Loucy (cell line): ENCODE results near the gene OLFML1.

ENCODE experiments used
- H2AFZ ChIP-seq: fragments of 200-600 bp; sonication (generic); 2 replicates; pipeline ENCODE4 v1.6.0; 2016; ENCODE audit warnings: antibody characterized with exemption, mild to moderate bottlenecking, low read length, moderate library complexity
- H3F3A ChIP-seq: fragments of 200-600 bp; 2 replicates; pipeline ENCODE4 v1.6.0; 2016; ENCODE audit warnings: antibody characterized with exemption, low read depth, mild to moderate bottlenecking
- H3K27me3 ChIP-seq: fragments of 200-600 bp; sonication (generic); 2 replicates; pipeline ENCODE4 v1.6.1; 2014; ENCODE audit warnings: low read length, mild to moderate bottlenecking; ENCODE audit not compliant: insufficient read depth, poor library complexity, severe bottlenecking
- H3K36me3 ChIP-seq: fragments of 200-600 bp; sonication (generic); 2 replicates; pipeline ENCODE4 v1.6.1; 2016; ENCODE audit warnings: low read length; ENCODE audit not compliant: insufficient read depth
- H3K4me1 ChIP-seq: fragments of 200-600 bp; sonication (generic); 2 replicates; pipeline ENCODE4 v1.5.1; 2014; ENCODE audit warnings: low read length, mild to moderate bottlenecking; ENCODE audit not compliant: insufficient read depth, poor library complexity, severe bottlenecking
- H3K4me2 ChIP-seq: fragments of 200-600 bp; sonication (generic); 2 replicates; pipeline ENCODE4 v1.6.0; 2014; ENCODE audit warnings: antibody characterized with exemption, low read length, low read depth, mild to moderate bottlenecking; ENCODE audit not compliant: poor library complexity, severe bottlenecking
- H3K4me3 ChIP-seq: fragments of 200-600 bp; sonication (generic); 2 replicates; pipeline ENCODE4 v1.5.1; 2014; ENCODE audit warnings: low read length, mild to moderate bottlenecking, mixed read lengths; ENCODE audit not compliant: poor library complexity, severe bottlenecking
- H3K79me2 ChIP-seq: fragments of 200-600 bp; sonication (generic); 2 replicates; pipeline ENCODE4 v1.6.1; 2014; ENCODE audit warnings: low read length; ENCODE audit not compliant: insufficient read depth
- H3K9ac ChIP-seq: fragments of 200-600 bp; sonication (generic); 2 replicates; pipeline ENCODE4 v1.6.0; 2014; ENCODE audit warnings: mild to moderate bottlenecking, low read depth, low read length, moderate library complexity; ENCODE audit not compliant: poor library complexity, severe bottlenecking
- H3K9me2 ChIP-seq: fragments of 200-600 bp; sonication (generic); replicated peaks from 2 replicates; pipeline ENCODE4 v1.6.1; 2016; ENCODE audit warnings: low read depth, low read length, mixed read lengths
- H3K9me3 ChIP-seq: fragments of 200-600 bp; sonication (generic); 2 replicates; pipeline ENCODE4 v1.6.1; 2014; ENCODE audit warnings: mild to moderate bottlenecking, antibody characterized with exemption, low read length, low read depth; ENCODE audit not compliant: insufficient read depth
- H4K20me1 ChIP-seq: fragments of 200-600 bp; sonication (generic); 2 replicates; pipeline ENCODE4 v1.6.0; 2014; ENCODE audit warnings: antibody characterized with exemption, low read length, mild to moderate bottlenecking; ENCODE audit not compliant: insufficient read depth, poor library complexity, severe bottlenecking
- EZH2phosphoT487 ChIP-seq: fragments of 200-600 bp; IDR thresholded peaks from 2 replicates; pipeline ENCODE4 v1.6.1; 2018; ENCODE audit warnings: antibody characterized with exemption, mild to moderate bottlenecking, moderate library complexity, borderline replicate concordance
- TF ChIP-seq, protein P1 (sequence below): fragments of 200-600 bp; sonication (generic); conservative IDR thresholded peaks from 2 replicates; pipeline ENCODE4 v1.5.1; 2014; ENCODE audit warnings: mild to moderate bottlenecking, antibody characterized with exemption, low read length

OLFML1 gene

GRCh38 chr11:7469351-7469865 lies 15.9 kb upstream of the OLFML1 start:
- H3K36me3 ChIP-seq: no peaks in the 10 kb centered on the region
- H3K4me3 ChIP-seq: no peak overlapping the region
- no peaks in the 10 kb centered on the region for H3K27me3 ChIP-seq
- H3K9me2 ChIP-seq: no peaks in the 10 kb centered on the region
- H4K20me1 ChIP-seq: no peaks in the 10 kb centered on the region
- H2AFZ ChIP-seq: no peak overlapping the region
- no peak overlapping the region for H3K4me2 ChIP-seq
- H3K9me3 ChIP-seq: no peaks in the 10 kb centered on the region
- H3K4me1 ChIP-seq: no peaks in the 10 kb centered on the region
- H3K9ac ChIP-seq: no peak overlapping the region
- H3F3A ChIP-seq: no peaks in the 10 kb centered on the region
- no peaks in the 10 kb centered on the region for H3K79me2 ChIP-seq
- no peak for TF ChIP-seq EZH2phosphoT487
- TF ChIP-seq, protein P1, sequence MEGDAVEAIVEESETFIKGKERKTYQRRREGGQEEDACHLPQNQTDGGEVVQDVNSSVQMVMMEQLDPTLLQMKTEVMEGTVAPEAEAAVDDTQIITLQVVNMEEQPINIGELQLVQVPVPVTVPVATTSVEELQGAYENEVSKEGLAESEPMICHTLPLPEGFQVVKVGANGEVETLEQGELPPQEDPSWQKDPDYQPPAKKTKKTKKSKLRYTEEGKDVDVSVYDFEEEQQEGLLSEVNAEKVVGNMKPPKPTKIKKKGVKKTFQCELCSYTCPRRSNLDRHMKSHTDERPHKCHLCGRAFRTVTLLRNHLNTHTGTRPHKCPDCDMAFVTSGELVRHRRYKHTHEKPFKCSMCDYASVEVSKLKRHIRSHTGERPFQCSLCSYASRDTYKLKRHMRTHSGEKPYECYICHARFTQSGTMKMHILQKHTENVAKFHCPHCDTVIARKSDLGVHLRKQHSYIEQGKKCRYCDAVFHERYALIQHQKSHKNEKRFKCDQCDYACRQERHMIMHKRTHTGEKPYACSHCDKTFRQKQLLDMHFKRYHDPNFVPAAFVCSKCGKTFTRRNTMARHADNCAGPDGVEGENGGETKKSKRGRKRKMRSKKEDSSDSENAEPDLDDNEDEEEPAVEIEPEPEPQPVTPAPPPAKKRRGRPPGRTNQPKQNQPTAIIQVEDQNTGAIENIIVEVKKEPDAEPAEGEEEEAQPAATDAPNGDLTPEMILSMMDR: no peak

- Histone ChIP-seq H3K9me2 (no peaks in the 10 kb centered on the region), H2AFZ (no peak overlapping the region), H3K9ac (no peak overlapping the region), H3K9me3 (no peaks in the 10 kb centered on the region), H4K20me1 (no peaks in the 10 kb centered on the region), H3F3A (no peaks in the 10 kb centered on the region), H3K4me2 (no peak overlapping the region), H3K36me3 (no peaks in the 10 kb centered on the region), H3K4me3 (no peak overlapping the region), H3K4me1 (no peaks in the 10 kb centered on the region), H3K27me3 (no peaks in the 10 kb centered on the region), H3K79me2 (no peaks in the 10 kb centered on the region)
- TF ChIP-seq, protein P1: no peak
- no peak for TF ChIP-seq EZH2phosphoT487
Observed at GRCh38 chr11:7471071-7471470, 14.2 kb upstream of the OLFML1 start.

- Histone ChIP-seq H3K4me1 (no peaks in the 10 kb centered on the region), H3K79me2 (no peaks in the 10 kb centered on the region), H4K20me1 (no peaks in the 10 kb centered on the region), H3K9me3 (no peaks in the 10 kb centered on the region), H3K9me2 (no peaks in the 10 kb centered on the region), H3F3A (no peaks in the 10 kb centered on the region), H2AFZ (no peak overlapping the region), H3K4me2 (no peak overlapping the region), H3K4me3 (no peak overlapping the region), H3K27me3 (no peaks in the 10 kb centered on the region), H3K36me3 (no peaks in the 10 kb centered on the region), H3K9ac (no peak overlapping the region)
- TF ChIP-seq, protein P1: no peak
- no peak for TF ChIP-seq EZH2phosphoT487
Observed at GRCh38 chr11:7473717-7474116, 11.6 kb upstream of the OLFML1 start.
